ENCODE results near the gene ATP2B2.

Gene ATP2B2

DNA sequence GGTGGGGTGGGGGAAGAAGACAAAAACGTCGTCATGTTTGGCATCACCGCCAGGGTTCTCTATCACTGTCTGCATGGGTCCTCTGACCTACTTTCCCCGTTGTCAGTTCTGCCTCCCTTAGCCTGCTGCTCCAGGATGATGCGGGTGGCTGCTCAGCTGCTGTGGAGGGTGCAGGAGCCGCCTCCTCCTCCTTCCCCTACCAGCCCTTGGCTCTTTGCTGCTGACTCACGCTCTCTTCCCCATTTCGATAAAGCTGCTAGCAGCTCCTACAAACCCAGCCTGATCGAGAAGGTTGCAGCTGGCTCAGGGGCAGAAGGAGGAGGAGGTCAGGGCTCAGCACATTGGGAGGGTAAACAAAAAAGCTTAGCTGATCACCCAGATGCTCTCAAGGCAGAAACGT lies 135.0 kb downstream of the ATP2B2 start:
- DNase-seq: no peak
- Histone ChIP-seq H3K9me3 (ENCODE audit: control insufficient read depth, low read length) (no peaks in the 10 kb centered on the region), H3K4me1 (ENCODE audit: control insufficient read depth, insufficient read depth, low read length, poor library complexity, severe bottlenecking) (peaks cover 7% of the 10 kb centered on the region), H3K4me3 (ENCODE audit: insufficient read depth, low read depth, low read length, poor library complexity, severe bottlenecking) (no peak overlapping the region), H3K27ac (ENCODE audit: insufficient read depth, low read length, poor library complexity, severe bottlenecking) (no peak overlapping the region), H3K36me3 (ENCODE audit: control insufficient read depth, insufficient read depth, low read length) (no peaks in the 10 kb centered on the region), H3K27me3 (replicated peaks; ENCODE audit: control insufficient read depth, insufficient read depth, low read length, poor library complexity, severe bottlenecking) (no peaks in the 10 kb centered on the region)

DNA sequence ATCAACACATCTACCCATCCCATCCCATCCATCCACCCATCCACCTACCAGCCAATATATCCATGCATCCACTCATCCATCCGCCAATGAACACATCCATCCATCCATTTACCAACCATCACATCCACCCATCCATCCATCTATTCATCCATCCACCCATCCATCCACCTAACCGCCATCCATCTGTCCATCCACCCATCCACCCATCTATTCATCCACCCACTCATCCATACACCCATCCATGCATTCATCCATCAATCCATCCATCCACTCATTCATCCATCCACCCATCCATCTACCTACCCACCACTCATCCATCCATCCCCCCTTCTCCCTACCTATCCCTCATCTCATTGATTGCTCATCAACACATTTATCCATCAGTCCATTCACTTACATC lies 136.9 kb downstream of the ATP2B2 start:
- DNase-seq: no peak
- H3K9me3 ChIP-seq (ENCODE audit: control insufficient read depth, low read length): no peaks in the 10 kb centered on the region
- H3K4me3 ChIP-seq (ENCODE audit: insufficient read depth, low read depth, low read length, poor library complexity, severe bottlenecking): no peak overlapping the region
- H3K36me3 ChIP-seq (ENCODE audit: control insufficient read depth, insufficient read depth, low read length): no peaks in the 10 kb centered on the region
- H3K27ac ChIP-seq (ENCODE audit: insufficient read depth, low read length, poor library complexity, severe bottlenecking): no peak overlapping the region
- H3K27me3 ChIP-seq (replicated peaks; ENCODE audit: control insufficient read depth, insufficient read depth, low read length, poor library complexity, severe bottlenecking): no peaks in the 10 kb centered on the region
- H3K4me1 ChIP-seq (ENCODE audit: control insufficient read depth, insufficient read depth, low read length, poor library complexity, severe bottlenecking): peaks cover 7% of the 10 kb centered on the region

DNA sequence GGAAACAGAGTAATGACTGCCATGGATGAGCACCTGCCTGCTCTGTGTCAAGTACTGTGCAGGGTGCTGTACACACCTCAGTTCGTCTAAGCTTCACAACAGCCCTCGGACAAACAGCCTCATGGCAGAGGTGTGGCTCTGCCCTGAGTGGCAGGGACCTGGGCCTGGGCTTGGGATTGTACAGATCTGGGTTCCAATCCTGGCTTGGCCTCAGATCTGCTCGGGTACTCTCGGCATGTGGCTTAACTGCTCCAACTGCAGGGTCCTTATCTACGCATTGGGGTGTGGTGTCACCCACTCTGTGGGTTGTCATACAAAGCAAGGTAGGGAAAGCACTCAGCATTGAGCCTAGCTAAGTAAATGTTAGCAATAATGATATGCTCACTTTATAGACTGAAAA lies 137.9 kb downstream of the ATP2B2 start:
- no peaks in the 10 kb centered on the region for H3K27me3 ChIP-seq (replicated peaks; ENCODE audit: control insufficient read depth, insufficient read depth, low read length, poor library complexity, severe bottlenecking)
- no peaks in the 10 kb centered on the region for H3K36me3 ChIP-seq (ENCODE audit: control insufficient read depth, insufficient read depth, low read length)
- H3K9me3 ChIP-seq (ENCODE audit: control insufficient read depth, low read length): no peaks in the 10 kb centered on the region
- no peak for DNase-seq
- H3K4me1 ChIP-seq (ENCODE audit: control insufficient read depth, insufficient read depth, low read length, poor library complexity, severe bottlenecking): peaks cover 7% of the 10 kb centered on the region
- no peak overlapping the region for H3K4me3 ChIP-seq (ENCODE audit: insufficient read depth, low read depth, low read length, poor library complexity, severe bottlenecking)
- no peak overlapping the region for H3K27ac ChIP-seq (ENCODE audit: insufficient read depth, low read length, poor library complexity, severe bottlenecking)

DNA sequence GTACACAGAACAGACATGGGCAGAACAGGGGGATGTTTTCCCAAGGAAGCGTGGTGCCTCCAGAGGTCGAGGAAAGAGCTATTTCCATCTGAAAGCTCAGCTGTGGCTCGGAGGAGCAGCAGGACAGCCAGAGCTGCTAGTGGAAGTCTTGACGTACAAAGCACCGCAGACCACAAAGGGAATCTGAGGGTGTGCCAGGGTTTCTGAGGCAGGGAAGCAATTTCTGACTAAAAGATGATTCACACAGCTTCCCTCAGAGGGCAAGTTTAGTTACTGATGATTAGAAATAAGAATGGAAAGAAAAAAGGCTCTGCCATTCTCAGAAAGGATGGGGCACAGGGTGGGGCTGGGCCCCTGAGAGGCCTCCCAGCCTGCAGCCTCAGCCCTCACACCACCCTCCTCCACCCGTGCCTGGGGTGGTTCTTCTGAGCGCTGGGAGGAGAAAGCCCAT lies 138.7 kb downstream of the ATP2B2 start:
- H3K27me3 ChIP-seq (replicated peaks; ENCODE audit: control insufficient read depth, insufficient read depth, low read length, poor library complexity, severe bottlenecking): no peaks in the 10 kb centered on the region
- no peak overlapping the region for H3K4me3 ChIP-seq (ENCODE audit: insufficient read depth, low read depth, low read length, poor library complexity, severe bottlenecking)
- no peaks in the 10 kb centered on the region for H3K36me3 ChIP-seq (ENCODE audit: control insufficient read depth, insufficient read depth, low read length)

DNA sequence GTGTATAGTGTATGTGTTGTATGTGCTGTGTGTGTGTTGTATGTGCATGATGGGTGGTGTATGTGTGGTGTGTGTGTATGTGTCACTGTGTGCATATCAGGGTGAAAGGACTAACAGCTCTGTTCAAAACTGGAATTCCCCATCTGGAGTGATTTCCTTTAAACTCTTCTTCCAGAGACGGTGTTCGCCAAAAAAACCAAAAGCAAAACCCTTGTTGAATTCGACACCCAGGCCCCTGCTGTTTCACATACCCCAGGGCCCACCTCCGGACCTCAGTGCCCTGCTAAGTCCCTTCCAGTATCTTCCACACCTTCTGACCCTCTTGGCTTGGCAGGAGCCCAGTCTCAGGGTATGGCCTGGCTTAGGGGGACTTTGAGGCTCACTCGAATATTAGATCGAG lies 139.6 kb downstream of the ATP2B2 start:
- no peak for DNase-seq
- Histone ChIP-seq H3K4me3 (ENCODE audit: insufficient read depth, low read depth, low read length, poor library complexity, severe bottlenecking) (no peak overlapping the region), H3K27ac (ENCODE audit: insufficient read depth, low read length, poor library complexity, severe bottlenecking) (no peak overlapping the region)

More for the DNA sequence above, 138.7 kb downstream of the ATP2B2 start:
- Histone ChIP-seq H3K4me1 (ENCODE audit: control insufficient read depth, insufficient read depth, low read length, poor library complexity, severe bottlenecking) (peaks cover 7% of the 10 kb centered on the region), H3K27ac (ENCODE audit: insufficient read depth, low read length, poor library complexity, severe bottlenecking) (no peak overlapping the region), H3K9me3 (ENCODE audit: control insufficient read depth, low read length) (no peaks in the 10 kb centered on the region)
- DNase-seq: no peak

DNA sequence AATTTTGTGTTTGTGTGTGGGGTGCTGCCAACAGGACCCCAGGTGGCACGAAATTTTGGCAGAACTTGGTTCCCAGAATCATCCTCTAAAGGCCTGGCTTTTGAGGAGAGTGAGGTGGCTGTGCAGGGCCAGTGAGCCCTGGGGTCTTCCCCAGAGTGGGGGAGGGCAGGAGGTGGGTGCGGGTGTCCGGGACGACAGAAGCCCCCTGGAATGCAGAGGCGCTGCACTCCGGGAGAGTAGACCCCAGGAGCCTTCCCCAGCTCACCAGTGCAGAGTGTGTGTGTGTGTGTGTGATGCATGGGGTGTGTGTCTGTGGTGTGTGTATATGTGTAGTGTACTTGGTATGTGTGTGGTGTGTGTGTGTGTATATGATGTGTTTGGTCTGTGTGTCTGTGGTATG lies 140.1 kb downstream of the ATP2B2 start:
- Histone ChIP-seq H3K36me3 (ENCODE audit: control insufficient read depth, insufficient read depth, low read length) (no peaks in the 10 kb centered on the region), H3K27ac (ENCODE audit: insufficient read depth, low read length, poor library complexity, severe bottlenecking) (no peak overlapping the region), H3K9me3 (ENCODE audit: control insufficient read depth, low read length) (no peaks in the 10 kb centered on the region), H3K27me3 (replicated peaks; ENCODE audit: control insufficient read depth, insufficient read depth, low read length, poor library complexity, severe bottlenecking) (no peaks in the 10 kb centered on the region), H3K4me1 (ENCODE audit: control insufficient read depth, insufficient read depth, low read length, poor library complexity, severe bottlenecking) (peaks cover 7% of the 10 kb centered on the region), H3K4me3 (ENCODE audit: insufficient read depth, low read depth, low read length, poor library complexity, severe bottlenecking) (no peak overlapping the region)
- DNase-seq: no peak

More for the DNA sequence above, 139.6 kb downstream of the ATP2B2 start:
- Histone ChIP-seq H3K36me3 (ENCODE audit: control insufficient read depth, insufficient read depth, low read length) (no peaks in the 10 kb centered on the region), H3K9me3 (ENCODE audit: control insufficient read depth, low read length) (no peaks in the 10 kb centered on the region), H3K4me1 (ENCODE audit: control insufficient read depth, insufficient read depth, low read length, poor library complexity, severe bottlenecking) (peaks cover 7% of the 10 kb centered on the region), H3K27me3 (replicated peaks; ENCODE audit: control insufficient read depth, insufficient read depth, low read length, poor library complexity, severe bottlenecking) (no peaks in the 10 kb centered on the region)

DNA sequence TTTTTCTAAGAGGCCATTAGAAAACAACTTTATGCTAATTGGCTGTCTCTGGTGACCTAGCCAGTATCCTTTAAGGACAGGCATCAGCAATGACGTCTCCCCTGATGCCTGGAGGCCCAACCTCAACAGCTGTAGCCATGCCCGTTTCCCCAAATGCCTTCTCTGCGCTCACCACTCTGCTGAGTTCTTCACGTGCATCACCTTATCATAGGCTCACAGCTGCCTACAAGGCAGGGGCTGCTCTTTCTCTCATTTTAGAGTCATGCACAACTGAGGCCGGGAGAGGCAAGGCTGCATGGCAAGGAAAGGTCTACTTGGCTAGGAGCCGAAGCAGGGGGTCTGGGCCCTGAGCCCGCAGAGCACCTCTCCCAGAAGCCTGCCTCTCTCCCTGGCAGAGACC lies 140.6 kb downstream of the ATP2B2 start:
- Histone ChIP-seq H3K27me3 (replicated peaks; ENCODE audit: control insufficient read depth, insufficient read depth, low read length, poor library complexity, severe bottlenecking) (no peaks in the 10 kb centered on the region), H3K4me1 (ENCODE audit: control insufficient read depth, insufficient read depth, low read length, poor library complexity, severe bottlenecking) (peaks cover 7% of the 10 kb centered on the region), H3K36me3 (ENCODE audit: control insufficient read depth, insufficient read depth, low read length) (no peaks in the 10 kb centered on the region), H3K9me3 (ENCODE audit: control insufficient read depth, low read length) (no peaks in the 10 kb centered on the region), H3K4me3 (ENCODE audit: insufficient read depth, low read depth, low read length, poor library complexity, severe bottlenecking) (no peak overlapping the region), H3K27ac (ENCODE audit: insufficient read depth, low read length, poor library complexity, severe bottlenecking) (no peak overlapping the region)
- no peak for DNase-seq

DNA sequence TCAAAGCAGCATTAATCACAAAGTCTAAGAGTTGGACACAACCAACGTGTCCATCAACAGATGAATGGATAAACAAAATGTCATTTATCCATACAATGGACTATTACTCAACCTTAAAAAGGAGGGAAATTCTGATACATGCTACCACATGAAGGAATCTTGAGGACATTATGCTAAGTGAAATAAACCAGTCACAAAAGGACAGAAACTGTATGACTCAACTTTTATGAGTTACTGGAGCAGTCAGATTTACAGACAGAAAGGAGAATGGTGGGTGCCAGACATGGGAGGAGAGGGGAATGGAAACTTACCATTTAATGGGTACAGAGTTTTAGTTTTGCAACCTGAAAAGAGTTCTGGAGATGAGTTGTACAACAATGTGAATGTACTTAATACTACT lies 141.5 kb downstream of the ATP2B2 start:
- DNase-seq: no peak
- Histone ChIP-seq H3K9me3 (ENCODE audit: control insufficient read depth, low read length) (no peaks in the 10 kb centered on the region), H3K4me3 (ENCODE audit: insufficient read depth, low read depth, low read length, poor library complexity, severe bottlenecking) (no peak overlapping the region), H3K36me3 (ENCODE audit: control insufficient read depth, insufficient read depth, low read length) (no peaks in the 10 kb centered on the region), H3K4me1 (ENCODE audit: control insufficient read depth, insufficient read depth, low read length, poor library complexity, severe bottlenecking) (peaks cover 7% of the 10 kb centered on the region), H3K27ac (ENCODE audit: insufficient read depth, low read length, poor library complexity, severe bottlenecking) (no peak overlapping the region), H3K27me3 (replicated peaks; ENCODE audit: control insufficient read depth, insufficient read depth, low read length, poor library complexity, severe bottlenecking) (no peaks in the 10 kb centered on the region)

DNA sequence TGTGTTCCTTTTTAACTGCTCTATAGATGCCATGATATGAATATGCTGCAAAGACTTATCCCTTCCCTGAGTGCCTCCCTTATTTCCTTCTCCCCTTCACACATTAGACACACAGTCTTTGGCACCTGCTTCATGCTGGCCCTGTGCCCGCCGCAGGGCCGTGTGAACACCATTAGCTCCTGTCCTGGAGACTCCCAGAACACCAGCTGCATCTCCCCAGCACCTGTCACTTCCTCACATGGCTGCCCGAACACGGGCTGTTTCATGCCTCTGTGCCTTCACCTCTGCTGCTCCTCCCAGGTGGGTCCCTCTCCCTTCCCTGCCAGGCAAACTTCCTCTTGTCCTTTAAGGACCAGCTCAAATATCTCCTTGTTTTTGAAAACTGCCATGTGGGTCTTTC lies 144.0 kb downstream of the ATP2B2 start:
- Histone ChIP-seq H3K27ac (ENCODE audit: insufficient read depth, low read length, poor library complexity, severe bottlenecking) (no peak overlapping the region), H3K36me3 (ENCODE audit: control insufficient read depth, insufficient read depth, low read length) (no peaks in the 10 kb centered on the region), H3K4me1 (ENCODE audit: control insufficient read depth, insufficient read depth, low read length, poor library complexity, severe bottlenecking) (peaks cover under 1% of the 10 kb centered on the region), H3K4me3 (ENCODE audit: insufficient read depth, low read depth, low read length, poor library complexity, severe bottlenecking) (no peak overlapping the region), H3K27me3 (replicated peaks; ENCODE audit: control insufficient read depth, insufficient read depth, low read length, poor library complexity, severe bottlenecking) (no peaks in the 10 kb centered on the region), H3K9me3 (ENCODE audit: control insufficient read depth, low read length) (no peaks in the 10 kb centered on the region)
- no peak for DNase-seq

DNA sequence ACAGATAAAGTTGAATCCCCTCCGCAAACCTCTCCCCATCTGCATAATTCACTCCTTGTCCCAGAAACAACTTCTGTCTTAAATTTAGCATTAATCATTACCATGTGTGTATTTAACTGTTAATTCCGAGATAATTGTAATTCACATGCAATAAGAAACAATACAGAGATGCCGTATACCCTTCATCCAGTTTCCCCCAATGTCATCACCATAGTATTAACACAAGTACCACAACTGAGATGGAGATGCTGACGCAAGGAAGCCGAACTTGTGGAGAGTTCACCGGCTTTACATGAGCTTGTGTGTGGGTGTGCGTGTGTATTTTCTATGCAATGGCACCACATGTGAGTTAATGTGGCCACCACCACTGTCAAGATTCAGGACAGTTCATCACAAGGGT lies 144.9 kb downstream of the ATP2B2 start:
- Histone ChIP-seq H3K4me3 (ENCODE audit: insufficient read depth, low read depth, low read length, poor library complexity, severe bottlenecking) (no peak overlapping the region), H3K9me3 (ENCODE audit: control insufficient read depth, low read length) (no peaks in the 10 kb centered on the region), H3K4me1 (ENCODE audit: control insufficient read depth, insufficient read depth, low read length, poor library complexity, severe bottlenecking) (no peaks in the 10 kb centered on the region), H3K36me3 (ENCODE audit: control insufficient read depth, insufficient read depth, low read length) (no peaks in the 10 kb centered on the region), H3K27me3 (replicated peaks; ENCODE audit: control insufficient read depth, insufficient read depth, low read length, poor library complexity, severe bottlenecking) (no peaks in the 10 kb centered on the region), H3K27ac (ENCODE audit: insufficient read depth, low read length, poor library complexity, severe bottlenecking) (no peak overlapping the region)
- DNase-seq: no peak

DNA sequence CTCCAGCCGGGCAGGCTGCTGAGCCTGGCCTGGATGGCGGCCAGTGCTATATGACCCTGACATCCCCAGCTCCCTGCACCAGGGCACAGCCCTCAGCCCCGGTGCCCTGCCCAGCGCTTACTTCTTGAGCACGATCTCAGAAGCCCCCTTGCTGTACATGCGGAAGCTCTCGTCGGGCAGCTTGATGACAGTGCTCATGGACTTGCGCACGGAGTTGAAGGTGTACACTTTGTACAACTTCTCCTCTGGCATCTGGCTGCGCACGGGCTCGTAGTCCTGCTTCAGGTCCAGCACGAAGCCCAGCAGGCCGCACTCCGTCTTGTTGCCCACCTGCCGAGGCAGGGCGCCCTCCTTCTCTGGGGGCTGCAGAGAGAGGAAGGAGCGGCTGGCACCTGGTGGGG lies 145.6 kb downstream of the ATP2B2 start:
- Histone ChIP-seq H3K4me1 (ENCODE audit: control insufficient read depth, insufficient read depth, low read length, poor library complexity, severe bottlenecking) (no peaks in the 10 kb centered on the region), H3K27me3 (replicated peaks; ENCODE audit: control insufficient read depth, insufficient read depth, low read length, poor library complexity, severe bottlenecking) (no peaks in the 10 kb centered on the region), H3K36me3 (ENCODE audit: control insufficient read depth, insufficient read depth, low read length) (no peaks in the 10 kb centered on the region), H3K4me3 (ENCODE audit: insufficient read depth, low read depth, low read length, poor library complexity, severe bottlenecking) (no peak overlapping the region), H3K9me3 (ENCODE audit: control insufficient read depth, low read length) (no peaks in the 10 kb centered on the region), H3K27ac (ENCODE audit: insufficient read depth, low read length, poor library complexity, severe bottlenecking) (no peak overlapping the region)
- DNase-seq: no peak

Data from effector memory CD4-positive, alpha-beta T cell (primary cell).